Urinary bladder (tissue), 4 donors: Measurements from ENCODE around the gene DTNA. TPM values are rescaled to one million over a fixed set of nuclear protein-coding genes. Genes with fewer than 3 reads are reported as not detected.

ENCODE experiments used
- DNase-seq: peaks from one replicate; pipeline ENCODE4 v3.0.0-alpha.2; 2015; ENCODE audit errors: extremely low spot score
- H3K27ac ChIP-seq: one replicate; pipeline ENCODE4 v1.5.1; 2013; ENCODE audit warnings: low read depth, mild to moderate bottlenecking, moderate library complexity
- H3K36me3 ChIP-seq: one replicate; pipeline ENCODE4 v1.6.1; 2013; ENCODE audit warnings: mild to moderate bottlenecking, moderate library complexity; ENCODE audit not compliant: insufficient read depth
- H3K4me1 ChIP-seq: one replicate; pipeline ENCODE4 v1.6.1; 2013; ENCODE audit warnings: mild to moderate bottlenecking, moderate library complexity; ENCODE audit not compliant: insufficient read depth
- H3K4me3 ChIP-seq: one replicate; pipeline ENCODE4 v1.5.1; 2013; ENCODE audit warnings: low read depth, low read length
- WGBS: extraction: QIAGEN DNeasy Blood & Tissue Kit; methylation state at CpG from one replicate; pipeline ENCODE4 v1.1.7; 2013; 5-methylcytosine and 5-hydroxymethylcytosine counted together
- polyA plus RNA-seq: library from polyadenylated mRNA; stranded (reverse); fragments of 200-250 nt; gene quantifications from one replicate; pipeline ENCODE4 v1.2.3, GENCODE V29; 2013
- total RNA-seq: library from RNA; depleted of rRNA; stranded (reverse); fragments of >200 nt; gene quantifications from one replicate; pipeline ENCODE4 v1.2.3, GENCODE V29; 2014
- donor health status: healthy with polysubstance abuse.
- donor health status: healthy.

The DTNA gene
- total and polyA plus RNA-seq, 2 donors = 31.7 to 119 TPM

DNA sequence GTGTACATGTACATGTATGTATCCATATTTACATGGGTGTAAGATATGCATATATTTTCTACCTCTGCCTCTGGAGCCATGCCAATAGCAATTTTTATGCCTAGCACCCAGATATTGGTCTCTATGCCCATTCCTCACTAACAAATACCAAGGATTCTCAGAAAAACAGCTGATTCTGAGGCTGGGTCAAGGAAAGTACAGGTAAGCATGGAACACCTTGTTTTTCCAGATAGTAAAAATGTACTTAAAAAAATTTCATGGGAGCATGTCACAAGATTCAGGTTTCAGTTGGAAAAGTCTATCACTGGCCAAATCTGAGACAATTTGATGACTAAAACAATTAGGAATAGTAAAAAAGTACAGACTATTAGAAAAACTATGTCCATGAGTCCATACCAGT, 216.6 kb downstream of the DTNA start:
- Histone ChIP-seq H3K27ac (no peak overlapping the region), H3K36me3 (no peaks in the 10 kb centered on the region), H3K4me3 (no peak overlapping the region), H3K4me1 (no peaks in the 10 kb centered on the region)
- DNase-seq = no peak

DNA sequence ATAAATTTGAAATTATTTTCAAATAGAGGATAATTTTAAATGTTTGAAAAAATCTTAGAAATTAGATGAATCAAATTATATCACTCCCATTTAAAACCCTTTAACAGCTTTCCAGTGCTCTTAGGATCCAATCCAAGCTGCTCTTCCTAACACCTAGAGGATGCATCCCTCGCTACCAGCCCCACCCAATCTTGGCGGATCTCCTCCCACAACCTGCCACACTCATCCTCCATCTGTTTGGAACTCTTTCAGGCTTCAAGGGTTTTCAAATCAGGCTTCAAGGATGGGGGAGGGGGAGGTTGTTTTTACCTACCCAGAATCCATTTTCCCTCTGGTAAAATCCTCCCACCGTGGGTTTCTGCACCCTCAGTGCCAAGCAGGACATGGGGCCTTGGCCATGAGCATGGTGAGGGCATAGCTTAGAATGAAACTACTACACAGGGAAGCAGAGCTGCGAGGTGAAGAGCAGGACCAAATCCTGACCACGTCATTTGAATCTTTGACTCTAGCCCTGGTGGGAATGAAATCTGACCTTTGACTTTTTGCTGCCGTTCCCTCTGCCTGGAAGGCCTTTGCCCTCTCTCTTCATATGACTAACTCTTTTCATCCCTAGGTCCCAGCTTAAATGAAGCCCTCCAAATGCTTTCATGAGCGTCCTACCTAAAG, 218.1 kb downstream of the DTNA start:
- Histone ChIP-seq H3K4me3 (no peak overlapping the region), H3K4me1 (no peaks in the 10 kb centered on the region), H3K27ac (no peak overlapping the region), H3K36me3 (no peaks in the 10 kb centered on the region)
- no peak for DNase-seq
- 82% methylated on average over 7 of the region's 7 CpGs for WGBS

DNA sequence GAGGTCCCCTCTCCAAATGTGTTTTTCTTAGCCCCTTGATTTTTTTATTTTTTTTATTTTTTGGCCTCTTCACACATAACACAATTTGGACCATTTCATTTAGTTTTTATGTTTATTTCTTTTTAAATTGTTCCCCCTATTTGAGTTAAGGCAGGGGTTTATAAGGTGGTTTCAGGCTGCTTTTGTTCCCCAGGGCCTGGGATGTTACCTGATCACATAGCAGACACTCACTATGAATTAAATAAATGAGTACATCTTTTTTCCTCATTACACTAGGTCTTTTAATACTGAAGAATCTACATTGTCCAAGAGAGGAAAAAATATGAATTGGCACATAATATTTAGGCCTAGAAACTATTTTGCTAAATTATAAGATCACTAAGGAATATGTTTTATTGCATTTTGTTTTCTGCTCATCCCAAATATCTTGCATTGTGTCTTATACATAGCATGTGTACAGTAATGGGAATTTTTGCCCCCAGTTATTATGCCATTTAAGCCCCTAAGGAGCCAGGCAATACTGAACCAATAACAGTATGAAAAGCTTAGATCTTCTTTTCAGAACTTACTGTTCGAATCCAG, 218.7 kb downstream of the DTNA start:
- no peaks in the 10 kb centered on the region for H3K36me3 ChIP-seq
- no peak for DNase-seq
- H3K27ac ChIP-seq = no peak overlapping the region
- no peak overlapping the region for H3K4me3 ChIP-seq
- H3K4me1 ChIP-seq = no peaks in the 10 kb centered on the region
- 44% methylated on average over 1 of the region's 1 CpG for WGBS

DNA sequence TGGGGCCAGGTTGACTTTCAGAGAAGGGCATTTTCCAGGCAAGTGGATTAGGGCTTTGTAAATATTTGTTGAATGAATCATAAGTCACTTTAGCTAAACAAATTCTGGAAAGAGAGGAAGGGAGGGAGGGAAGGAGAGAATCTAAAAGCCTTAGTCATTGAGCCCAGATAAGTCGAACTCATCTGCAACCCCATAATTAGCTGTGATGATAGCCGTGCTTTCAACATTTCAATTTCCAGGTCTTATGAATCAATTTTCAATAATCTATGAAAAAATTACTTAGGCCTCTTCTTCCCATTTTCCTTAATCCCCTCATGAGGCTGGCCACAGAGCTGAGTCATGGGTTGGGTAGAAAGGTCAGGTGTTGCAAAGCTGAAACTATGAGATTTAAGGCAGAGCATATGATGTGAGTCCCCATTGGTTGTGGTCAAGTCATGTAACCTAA, 219.3 kb downstream of the DTNA start:
- no peak for DNase-seq
- Histone ChIP-seq H3K27ac (no peak overlapping the region), H3K4me3 (no peak overlapping the region), H3K36me3 (no peaks in the 10 kb centered on the region), H3K4me1 (no peaks in the 10 kb centered on the region)
- WGBS = 53% methylated on average over 2 of the region's 2 CpGs

DNA sequence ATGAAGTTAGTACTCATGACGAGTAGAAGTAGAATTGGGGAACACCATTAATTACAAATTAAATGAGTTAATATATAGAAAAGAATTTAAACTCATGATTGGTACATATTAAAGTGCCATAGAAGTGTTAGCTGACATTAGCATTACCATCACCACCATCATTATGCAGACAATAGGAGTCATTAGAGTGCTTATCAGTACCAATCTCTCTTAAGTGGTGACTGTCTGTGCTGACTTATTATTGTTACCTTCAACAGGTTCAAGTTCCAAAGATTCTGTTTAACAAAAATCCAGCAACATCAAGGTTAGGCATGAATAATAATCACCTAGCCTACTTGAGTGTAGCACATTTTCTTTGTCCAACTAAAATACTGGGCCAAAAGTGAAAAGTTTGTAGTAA, 222.3 kb downstream of the DTNA start:
- Histone ChIP-seq H3K4me3 (no peak overlapping the region), H3K27ac (no peak overlapping the region), H3K36me3 (no peaks in the 10 kb centered on the region), H3K4me1 (no peaks in the 10 kb centered on the region)
- 96% methylated on average over 1 of the region's 1 CpG for WGBS
- DNase-seq = no peak

DNA sequence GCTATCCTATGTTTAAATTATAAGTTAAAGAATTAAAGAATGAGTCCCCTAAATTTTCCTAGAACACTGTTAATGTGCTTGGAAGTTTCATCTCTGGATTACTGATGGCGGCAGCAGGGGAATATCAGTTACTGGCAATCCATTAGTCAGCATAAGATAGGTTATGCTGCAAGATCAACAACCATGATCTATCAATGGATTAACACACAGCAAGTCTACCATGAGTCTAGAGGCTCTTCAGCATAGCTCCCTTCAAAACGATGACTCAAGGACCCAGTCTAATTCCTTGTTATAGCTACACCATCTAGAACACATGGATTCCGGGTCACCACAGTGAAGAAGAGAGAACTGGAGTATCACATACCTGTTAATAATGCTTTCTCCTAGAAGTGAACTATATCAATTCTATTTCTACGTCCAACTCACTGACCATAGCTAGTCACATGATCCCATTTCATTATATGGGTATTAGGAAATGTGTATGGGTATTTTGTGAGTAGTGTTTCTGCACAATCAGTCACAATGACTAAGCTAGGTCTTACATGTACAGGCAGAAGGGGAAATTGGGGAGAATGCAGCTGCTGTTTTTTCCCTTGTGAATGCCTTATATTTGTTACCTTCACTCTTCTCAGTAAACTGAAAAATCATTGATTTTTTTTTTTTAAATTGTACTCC, 222.8 kb downstream of the DTNA start:
- Histone ChIP-seq H3K36me3 (no peaks in the 10 kb centered on the region), H3K4me3 (no peak overlapping the region), H3K4me1 (no peaks in the 10 kb centered on the region), H3K27ac (no peak overlapping the region)
- no peak for DNase-seq
- 89% methylated on average over 4 of the region's 4 CpGs for WGBS

DNA sequence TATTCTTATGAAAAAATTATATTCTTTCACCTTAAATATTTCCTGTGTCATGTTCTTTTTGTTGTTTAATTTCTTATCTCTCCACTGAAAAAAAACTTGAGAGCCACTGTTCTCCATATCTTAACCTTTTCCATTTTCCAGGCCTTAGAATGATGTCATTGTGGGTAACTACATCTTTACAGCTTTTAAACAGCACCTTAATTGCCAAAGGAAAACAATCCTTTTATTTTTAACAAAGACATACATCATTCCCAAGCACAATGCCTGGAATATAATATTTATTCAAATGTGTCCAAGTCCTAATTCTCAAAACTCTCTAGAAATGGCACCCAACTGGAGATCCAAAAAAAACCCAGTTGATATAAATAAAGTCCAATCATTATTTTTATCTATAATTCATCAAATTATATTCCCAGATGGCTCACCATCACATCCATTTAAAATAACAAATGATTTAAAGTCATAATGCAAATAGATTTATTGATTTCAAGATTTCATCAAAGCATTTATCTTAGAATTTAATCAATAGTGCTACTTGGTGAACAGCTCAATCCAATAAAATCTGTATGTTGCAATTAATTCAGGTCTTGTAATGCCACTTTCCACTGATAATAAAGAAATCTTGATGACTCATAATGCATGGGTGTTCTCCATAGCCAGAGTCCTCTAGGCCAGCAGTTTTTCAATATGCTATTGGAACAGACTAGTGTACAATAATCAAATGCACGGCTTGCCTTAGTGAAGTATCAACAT, 224.0 kb downstream of the DTNA start:
- Histone ChIP-seq H3K27ac (no peak overlapping the region), H3K4me1 (no peaks in the 10 kb centered on the region), H3K4me3 (no peak overlapping the region), H3K36me3 (no peaks in the 10 kb centered on the region)
- no peak for DNase-seq
- WGBS = 58% methylated on average over 1 of the region's 1 CpG

DNA sequence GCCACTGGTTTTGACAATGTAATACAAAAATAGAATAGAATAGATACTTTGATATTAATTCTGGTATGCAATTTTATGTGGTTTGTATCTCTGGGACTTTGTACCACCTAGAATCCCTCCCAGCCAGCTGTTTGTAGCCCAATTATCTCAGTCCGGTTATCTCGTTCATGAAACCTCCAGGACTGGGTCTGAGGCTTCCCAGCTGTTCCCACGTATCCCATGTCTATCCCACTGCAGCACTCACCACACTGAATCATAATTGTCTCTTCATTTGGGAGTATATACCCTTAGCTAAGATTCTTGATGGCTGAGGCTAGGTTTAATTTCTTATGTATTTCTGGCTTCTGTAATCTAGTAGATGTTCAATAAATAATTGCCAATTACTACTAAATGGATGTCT, 226.7 kb downstream of the DTNA start:
- H3K4me3 ChIP-seq = no peak overlapping the region
- DNase-seq = no peak
- 29% methylated on average over 3 of the region's 3 CpGs for WGBS
- no peak overlapping the region for H3K27ac ChIP-seq
- no peaks in the 10 kb centered on the region for H3K4me1 ChIP-seq
- no peaks in the 10 kb centered on the region for H3K36me3 ChIP-seq

DNA sequence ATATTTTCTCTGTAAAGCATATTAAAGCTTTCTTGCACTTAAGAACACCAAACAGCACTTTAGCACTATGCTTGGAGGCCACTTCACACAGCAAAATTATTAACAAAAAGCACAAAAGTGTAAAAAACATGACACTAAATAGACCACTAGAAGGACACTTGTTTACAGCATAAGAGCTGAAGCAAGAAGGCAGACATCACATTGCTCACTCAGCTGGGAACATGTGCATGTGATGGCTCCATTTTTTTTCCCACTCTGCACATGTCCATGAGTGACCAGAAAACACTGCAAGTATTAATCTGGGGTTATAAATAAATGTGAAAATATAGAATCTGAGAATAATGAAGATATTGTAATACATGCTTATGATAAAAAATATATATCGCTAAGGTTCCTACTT, 228.0 kb downstream of the DTNA start:
- DNase-seq = no peak
- H3K4me3 ChIP-seq = no peak overlapping the region
- H3K4me1 ChIP-seq = no peaks in the 10 kb centered on the region
- H3K27ac ChIP-seq = no peak overlapping the region
- H3K36me3 ChIP-seq = no peaks in the 10 kb centered on the region
- 95% methylated on average over 1 of the region's 1 CpG for WGBS
